GM21528 (cell line): ENCODE measurements around the gene CLTB.
"Not testable (repeated sequence)": the region's sequence is repeated elsewhere in the genome, so short reads cannot be mapped to it uniquely, and the experiment has no call there.

Source experiments
- ATAC-seq: cut with Tn5 transposase; IDR thresholded peaks from one replicate; pipeline ENCODE4 v1.9.1; 2021; ENCODE audit warnings: mild to moderate bottlenecking, moderate library complexity; ENCODE audit not compliant: unreplicated experiment, low FRiP score

The CLTB gene

DNA sequence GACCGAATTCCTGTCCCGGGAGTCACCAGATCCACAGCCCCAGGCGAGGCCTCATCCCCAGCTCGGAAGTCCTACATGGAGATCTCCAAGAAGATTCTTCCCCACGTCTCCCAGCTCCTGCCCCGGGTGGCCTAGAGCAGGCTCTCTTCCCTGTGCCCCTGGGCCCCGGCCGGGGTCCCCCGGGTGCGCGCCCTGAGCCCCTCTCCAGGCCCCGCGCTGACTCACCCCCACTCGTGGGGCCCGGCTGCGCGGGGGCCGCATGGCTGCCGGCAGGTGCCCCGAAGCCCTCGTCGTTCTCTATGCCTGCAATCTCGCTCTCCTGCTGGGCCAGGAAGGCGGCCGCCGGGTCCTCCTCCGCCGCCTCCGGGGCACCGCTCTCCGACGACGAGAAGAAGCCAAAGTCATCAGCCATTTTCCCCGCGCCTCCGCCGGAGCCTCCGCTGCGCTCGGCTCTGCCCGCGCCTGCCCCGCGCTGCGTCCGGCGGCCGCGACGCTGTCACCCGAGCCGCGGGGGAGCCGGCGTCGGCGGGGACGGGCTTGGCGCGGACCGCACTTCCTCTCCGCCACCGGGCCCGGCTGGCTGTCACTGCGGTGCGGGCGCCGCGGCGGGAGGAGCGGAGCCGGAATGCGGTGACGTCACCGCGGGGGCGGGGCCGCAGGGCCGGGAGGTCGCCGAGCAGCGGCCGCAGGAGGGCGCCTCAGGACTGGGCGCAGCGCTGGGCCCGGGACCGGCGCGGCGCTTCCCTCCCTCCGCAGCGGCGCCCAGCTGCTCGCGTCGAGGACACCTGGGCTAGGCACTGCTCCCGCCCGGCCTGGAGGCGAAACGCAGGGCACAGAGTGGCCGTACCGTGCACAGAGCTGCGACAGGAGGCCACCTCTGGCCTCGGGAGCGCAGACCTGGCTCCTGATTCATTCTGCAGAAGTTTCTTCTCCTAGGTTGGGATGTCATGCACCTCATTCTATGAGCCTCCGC lies at the start of gene CLTB:
CLTB (minus strand) TSS at position 588 of the 973 bp plus-strand sequence; CDS start at position 412, 176 bp downstream.
- ATAC-seq: peak; percentile 91

DNA sequence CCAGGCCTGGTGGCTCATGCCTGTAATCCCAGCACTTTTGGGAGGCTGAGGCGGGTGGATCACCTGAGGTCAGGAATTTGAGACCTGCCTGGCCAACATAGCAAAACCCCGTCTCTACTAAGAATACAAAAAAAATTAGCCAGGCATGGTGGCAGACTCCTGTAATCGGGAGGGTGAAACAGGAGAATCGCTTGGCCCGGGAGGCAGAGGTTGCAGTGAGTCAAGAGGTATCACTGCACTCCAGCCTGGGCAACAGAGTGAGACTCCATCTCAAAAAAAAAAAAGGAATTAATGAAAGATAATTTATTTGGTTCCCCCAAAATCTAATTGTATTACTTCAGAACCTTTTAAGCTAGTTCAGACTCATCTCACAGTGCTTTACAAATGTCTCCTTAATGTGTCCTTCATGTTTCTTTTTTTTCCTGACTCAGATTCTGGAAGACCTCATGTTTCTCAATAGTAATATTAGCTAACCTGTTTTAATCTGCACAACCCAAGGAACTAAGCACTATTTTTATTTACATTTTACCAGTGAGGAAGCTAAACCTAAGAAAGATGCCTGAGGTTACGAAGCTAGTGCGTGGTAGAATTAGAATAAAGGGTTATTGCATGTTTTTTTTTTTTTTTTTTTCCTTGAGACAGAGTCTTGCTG lies 46.9 kb upstream of the CLTB start:
- ATAC-seq: no peak

GRCh38 chr5:176461349-176461748 lies 45.0 kb upstream of the CLTB start:
- no peak for ATAC-seq

- no peak for ATAC-seq
Observed at GRCh38 chr5:176458904-176459561, 42.7 kb upstream of the CLTB start.

DNA sequence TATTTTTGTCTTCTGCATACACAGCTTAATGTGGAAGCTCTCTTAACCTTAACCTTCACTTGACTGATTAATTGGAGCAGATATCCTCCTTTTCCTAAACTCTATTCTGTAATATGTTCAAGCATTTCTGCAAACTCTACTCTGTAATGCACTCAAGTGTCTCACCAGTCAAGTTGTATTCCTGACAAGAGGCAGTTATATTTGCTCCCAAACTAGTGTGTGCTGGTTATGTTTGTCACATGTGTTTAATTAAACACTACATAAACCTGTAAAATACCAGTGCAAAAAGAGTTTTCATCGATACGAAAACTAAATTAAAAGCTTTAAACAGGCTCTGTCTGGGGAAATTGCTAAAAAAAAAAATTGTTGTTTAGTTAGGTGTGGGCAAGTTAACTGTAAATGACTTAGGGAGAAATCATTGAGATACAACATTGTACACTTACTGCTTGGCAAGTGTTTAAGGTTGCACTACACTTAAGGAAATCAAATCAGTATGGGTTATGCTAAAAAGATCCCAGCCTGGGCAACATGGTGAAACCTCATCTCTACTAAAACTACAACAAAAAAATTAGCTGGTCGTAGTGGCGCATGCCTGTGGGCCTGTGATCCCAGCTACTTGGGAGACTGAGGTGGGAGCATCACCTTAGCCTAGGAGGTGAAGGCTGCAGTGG lies 38.5 kb upstream of the CLTB start:
- ATAC-seq: no peak

DNA sequence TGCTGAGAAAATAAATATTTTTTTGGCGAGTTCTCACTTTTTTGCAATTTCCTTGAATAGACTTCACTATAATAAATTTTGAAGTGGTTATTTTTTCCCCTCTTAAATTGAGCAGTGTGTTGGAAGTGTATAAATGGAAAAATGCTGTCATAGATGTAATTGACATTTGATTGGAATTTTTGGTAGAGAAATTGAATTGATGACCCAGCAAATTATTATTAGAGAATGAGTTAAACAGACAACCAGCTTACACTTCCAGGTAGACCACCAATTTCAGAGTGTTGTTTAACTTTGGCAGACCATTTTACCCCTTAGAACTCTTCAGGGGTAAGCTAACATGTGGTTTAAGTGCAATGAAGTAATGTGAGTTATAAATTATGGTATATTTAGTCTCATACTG lies 33.7 kb upstream of the CLTB start:
- ATAC-seq: no peak

DNA sequence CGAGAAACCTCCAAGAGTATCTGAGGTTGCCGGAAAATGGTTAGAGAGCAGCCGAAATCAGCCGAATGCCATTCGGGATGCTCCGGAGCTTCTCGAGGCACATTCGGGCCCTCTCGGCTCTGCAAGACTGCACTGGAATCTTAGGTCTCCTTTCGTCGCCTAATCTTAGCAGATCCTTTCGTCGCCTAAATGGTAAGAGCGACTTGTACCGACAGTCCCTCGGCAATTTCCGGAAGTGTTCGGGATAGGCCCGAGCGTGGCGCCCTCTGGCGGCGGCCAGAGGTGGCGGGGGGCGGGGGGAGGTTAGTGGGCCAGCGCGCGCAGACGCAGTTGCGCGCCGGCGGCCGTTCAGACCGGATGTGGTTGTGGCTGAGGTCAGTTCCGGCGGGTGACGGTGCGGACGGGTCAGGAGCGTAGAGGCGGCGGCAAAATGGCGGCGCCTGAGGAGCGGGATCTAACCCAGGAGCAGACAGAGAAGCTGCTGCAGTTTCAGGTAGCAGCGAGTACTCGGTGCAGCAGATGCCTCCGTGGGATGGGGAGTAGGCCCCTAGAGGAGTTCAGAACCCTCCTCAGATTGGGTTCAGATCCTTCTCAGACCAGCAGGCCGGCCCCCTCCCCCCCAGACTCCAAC lies 31.8 kb upstream of the CLTB start, which contains the start of gene FAF2:
FAF2 (plus strand) TSS at position 408 of the 631 bp plus-strand sequence; CDS start at position 431, 23 bp downstream.
- ATAC-seq: peak; percentile 92

GRCh38 chr5:176447591-176447977 lies 31.2 kb upstream of the CLTB start:
- peak; percentile 30 for ATAC-seq

DNA sequence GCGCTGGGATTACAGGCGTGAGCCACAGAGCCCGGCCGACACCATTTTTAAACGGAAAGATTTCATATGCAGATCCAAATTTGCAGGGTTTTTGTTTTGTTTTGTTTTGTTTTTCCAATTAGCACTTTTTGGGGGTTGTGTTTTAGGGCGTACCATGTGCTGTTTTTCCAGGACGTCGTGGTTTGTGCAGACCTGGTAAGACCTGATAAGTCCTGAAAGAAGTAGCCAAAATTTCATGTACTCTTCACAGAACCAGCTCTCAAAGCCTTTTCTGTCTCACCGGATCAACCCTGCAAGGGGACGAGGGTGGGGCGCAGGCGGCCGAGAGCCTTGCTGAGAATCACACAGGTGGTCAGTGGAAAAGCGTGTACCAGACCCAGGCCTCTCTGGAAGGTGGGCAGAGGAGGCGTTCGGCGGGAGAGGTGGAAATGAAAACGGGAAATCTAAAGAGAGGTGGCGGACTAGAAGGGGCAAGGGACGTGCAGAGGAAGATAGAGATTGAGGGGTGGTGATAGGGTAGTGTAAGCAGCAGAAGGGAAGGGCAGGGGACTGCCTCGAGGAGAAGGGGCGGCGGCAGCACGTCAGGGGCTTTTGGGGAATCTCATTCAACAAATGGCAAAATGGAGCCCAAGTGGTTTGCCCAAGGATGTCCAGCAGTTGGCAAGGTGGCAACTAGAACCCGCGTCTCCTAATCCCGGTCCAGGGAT lies 30.7 kb upstream of the CLTB start:
- ATAC-seq: peak; percentile 0

GRCh38 chr5:176446028-176446665 lies 29.8 kb upstream of the CLTB start:
- ATAC-seq: no peak

DNA sequence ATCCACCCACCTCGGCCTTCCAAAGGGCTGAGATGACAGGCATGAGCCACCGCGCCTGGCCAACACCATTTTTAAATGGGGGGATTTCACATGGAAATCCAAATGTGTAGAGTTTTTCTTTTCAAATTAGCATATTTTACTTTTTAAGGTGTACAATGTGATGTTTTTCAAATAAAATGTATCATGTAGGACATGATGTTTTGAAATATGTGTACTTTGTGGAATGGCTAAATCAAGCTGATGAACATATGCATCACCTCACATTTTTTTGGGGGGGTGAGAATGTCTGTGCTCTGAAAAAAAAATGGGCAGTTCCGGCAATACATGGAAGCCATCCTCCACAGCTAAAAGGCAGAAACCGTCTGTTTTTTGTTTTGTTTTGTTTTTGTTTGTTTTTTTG lies 28.4 kb upstream of the CLTB start:
- no peak for ATAC-seq

DNA sequence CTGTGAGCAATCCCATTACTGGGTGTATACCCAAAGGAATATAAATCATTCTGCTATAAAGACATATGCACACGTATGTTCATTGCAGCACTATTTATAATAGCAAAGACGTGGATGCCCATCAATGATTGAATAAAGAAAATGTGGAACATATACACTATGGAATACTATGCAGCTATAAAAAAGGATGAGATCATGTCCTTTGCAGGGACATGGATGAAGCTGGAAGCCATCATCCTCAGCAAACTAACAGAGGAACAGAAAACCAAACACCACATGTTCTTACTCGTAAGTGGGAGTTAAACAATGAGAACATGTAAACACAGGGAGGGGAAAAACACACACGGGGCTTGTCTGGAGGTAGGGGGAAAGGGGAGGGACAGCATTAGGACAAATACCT lies 26.6 kb upstream of the CLTB start:
- not testable (repeated sequence) for ATAC-seq

DNA sequence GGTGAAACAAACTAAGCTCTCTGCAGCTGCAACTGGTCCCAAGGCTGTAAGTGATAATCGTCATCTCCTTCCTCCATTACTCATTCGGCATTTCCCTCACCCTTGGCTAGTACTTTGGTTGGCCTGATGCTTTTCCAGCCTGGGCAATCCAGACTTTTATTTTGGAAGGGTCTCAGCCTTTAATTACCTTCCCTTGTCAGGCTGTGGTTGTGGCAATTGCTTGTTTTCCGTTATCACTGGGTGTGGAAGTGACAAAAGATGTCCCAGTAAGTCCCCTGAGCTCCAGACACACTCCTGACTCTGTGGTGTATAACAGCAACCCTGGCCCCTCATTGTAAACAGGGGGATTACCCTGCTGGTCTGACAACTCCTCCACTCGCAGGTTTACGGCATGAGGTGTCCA lies 25.6 kb upstream of the CLTB start:
- ATAC-seq: no peak

DNA sequence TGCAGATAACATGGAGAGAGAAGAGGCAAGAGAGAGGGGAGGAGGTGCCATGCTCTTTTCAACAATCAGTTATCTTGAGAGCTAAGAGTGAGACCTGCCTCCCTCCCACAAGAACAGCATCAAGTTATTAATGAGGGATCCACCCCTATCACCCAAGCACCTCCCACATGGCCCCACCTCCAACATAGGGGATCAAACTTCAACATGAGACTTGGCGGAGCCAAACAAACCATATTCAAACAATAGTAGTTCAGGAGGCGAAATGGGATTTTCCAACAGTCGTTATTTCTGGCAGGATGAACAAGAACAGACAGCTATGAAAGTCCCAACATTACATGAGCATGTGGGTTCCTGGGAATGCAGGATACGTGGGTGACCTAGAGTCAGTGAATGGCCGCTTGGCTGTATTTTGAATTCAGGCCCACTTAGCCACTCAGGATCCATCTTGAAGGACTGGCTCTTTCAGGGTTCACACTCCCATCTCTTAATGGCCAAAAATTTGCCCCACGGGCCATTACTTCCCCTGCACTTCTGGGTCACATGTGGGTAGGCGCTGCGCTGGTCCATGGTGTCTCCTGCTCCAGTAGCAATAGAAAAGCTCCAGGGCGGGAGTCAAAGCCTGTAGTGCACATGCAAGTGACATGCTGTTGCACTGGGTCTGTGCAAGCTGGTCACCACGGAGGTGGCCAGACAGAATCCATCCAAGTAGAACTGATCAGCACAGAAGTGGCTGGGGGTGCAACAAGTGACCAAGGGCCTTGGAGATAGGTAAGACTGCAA lies 24.8 kb upstream of the CLTB start:
- ATAC-seq: no peak

DNA sequence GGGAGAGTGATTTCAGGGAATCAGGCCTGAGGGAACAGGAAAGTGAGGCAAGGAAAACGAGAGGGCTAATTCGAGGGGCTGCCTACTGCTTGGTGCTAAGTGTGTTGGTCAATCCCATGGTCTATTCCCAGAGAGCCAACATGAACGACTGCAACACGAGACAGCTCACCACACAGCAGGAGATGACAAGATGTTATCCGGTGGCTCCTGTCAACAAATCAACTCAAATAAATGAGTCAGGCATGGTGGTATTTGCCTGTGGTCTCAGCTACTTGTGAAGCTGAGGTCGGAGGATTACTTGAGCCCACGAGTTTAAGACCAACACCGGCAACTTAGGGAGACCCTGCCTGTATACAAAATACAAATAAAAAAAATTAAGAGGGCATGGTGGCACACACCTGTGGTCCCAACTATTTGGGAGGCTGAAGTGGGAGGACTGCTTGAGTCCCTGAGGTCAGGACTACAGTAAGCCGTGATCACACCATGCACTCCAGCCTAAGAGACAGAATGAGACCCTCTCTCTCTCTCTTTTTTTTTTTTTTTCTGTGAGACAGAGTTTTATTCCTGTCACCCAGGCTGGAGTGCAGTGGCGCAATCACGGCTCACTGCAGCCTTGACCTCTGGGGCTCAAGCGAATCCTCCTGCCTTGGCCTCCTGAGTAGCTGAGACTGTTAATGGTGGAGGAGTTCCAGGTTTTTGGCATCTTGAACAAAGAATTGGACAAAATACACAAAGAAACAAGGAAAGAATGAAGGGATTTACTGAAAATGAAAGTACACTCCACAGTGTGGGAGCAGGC lies 22.8 kb upstream of the CLTB start:
- no peak for ATAC-seq

DNA sequence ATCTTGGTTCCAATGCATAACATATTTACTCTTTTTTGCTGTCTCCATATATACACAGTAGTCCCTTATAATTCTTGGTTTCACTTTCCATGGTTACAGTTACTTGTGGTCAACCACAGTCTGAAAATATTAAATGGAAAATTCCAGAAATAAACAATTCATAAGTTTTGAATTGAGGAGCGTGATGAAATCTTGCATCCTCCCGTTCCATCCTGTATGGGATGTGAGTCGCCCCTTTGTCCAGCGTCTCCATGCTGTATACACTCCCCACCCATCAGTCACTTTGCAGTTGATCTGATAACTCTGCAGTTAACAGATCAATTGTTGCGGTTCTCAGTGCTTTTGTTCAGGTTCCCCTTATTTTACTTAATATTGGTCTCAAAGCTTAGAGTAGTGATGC lies 20.3 kb upstream of the CLTB start:
- ATAC-seq: no peak

DNA sequence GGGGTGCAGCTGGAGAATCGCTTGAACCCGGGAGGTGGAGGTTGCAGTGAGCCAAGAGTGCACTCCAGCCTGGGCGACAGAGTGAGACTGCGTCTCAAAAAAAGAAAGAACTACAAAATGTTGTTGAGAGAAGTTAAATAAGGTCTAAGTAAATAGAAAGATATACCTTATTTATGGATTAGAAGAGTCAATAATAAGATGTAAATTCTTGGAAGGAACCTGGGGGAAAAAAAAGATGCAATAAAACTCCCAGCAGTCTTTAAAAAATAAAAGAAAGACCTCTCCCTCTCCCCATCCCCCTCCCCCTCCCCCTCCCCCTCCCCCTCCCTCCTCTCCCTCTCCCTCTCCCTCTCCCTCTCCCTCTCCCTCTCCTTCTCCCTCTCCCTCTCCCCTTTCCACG lies 16.4 kb upstream of the CLTB start:
- ATAC-seq: no peak
